ENCODE measurements around the gene PPP1R37. TPM values are rescaled to one million over a fixed set of nuclear protein-coding genes. Genes with fewer than 3 reads are reported as not detected.

PPP1R37 gene
- total RNA-seq, 1 experiment from 2014 or later = 33.6 TPM

- no peak overlapping the region for H2BK5ac ChIP-seq (ENCODE audit: insufficient read length, low read length)
- H2BK12ac ChIP-seq (ENCODE audit: insufficient read length, low read depth, low read length) = no peak overlapping the region
- peaks cover 27% of the 10 kb centered on the region for H3K27me3 Mint-ChIP-seq (ENCODE audit: low read depth)
- no peak overlapping the region for H2BK20ac ChIP-seq (ENCODE audit: low read depth, low read length, poor library complexity, severe bottlenecking)
- H3K9me3 Mint-ChIP-seq = no peaks in the 10 kb centered on the region
- H3K4me2 ChIP-seq (ENCODE audit: insufficient read depth, insufficient read length, low read length) = no peak overlapping the region
- H3K4me3 Mint-ChIP-seq = no peak overlapping the region
- H3K23me2 ChIP-seq (ENCODE audit: insufficient read length, low read depth, low read length, poor library complexity, severe bottlenecking) = no peaks in the 10 kb centered on the region
- H3K79me2 ChIP-seq (ENCODE audit: insufficient read depth, low read length) = no peaks in the 10 kb centered on the region
- H3K36me3 Mint-ChIP-seq (ENCODE audit: insufficient read depth in 1 of 3, low read depth in 3 of 3) = no peaks in the 10 kb centered on the region; a peak in 1 of 7 replicates
- no peak overlapping the region for H2AFZ ChIP-seq (ENCODE audit: low read length)
- H3K4ac ChIP-seq (ENCODE audit: low read depth, low read length) = no peak overlapping the region
- H3K4me1 ChIP-seq (ENCODE audit: insufficient read depth, low read length) = no peaks in the 10 kb centered on the region
- H3K27me3 ChIP-seq (ENCODE audit: insufficient read depth, low read length) = no peaks in the 10 kb centered on the region
- no peak overlapping the region; the same call in 1 of the 2 replicates for H3K14ac ChIP-seq (ENCODE audit: insufficient read depth, low read length)
- no peaks in the 10 kb centered on the region for H3K79me1 ChIP-seq (ENCODE audit: insufficient read depth, low read depth, low read length, poor library complexity, severe bottlenecking)
- WGBS (ENCODE audit: extremely low coverage, insufficient read length, low lambda C conversion rate) = no CpG with 5 or more reads among the region's 15 CpGs
- no peak for TF ChIP-seq CTCF (conservative IDR thresholded peaks at IDR 0.05)
- no peak overlapping the region for H2AK5ac ChIP-seq (ENCODE audit: insufficient read length, low read length)
- no peak overlapping the region for H2BK120ac ChIP-seq (ENCODE audit: low read depth, low read length, poor library complexity, severe bottlenecking)
- H4K91ac ChIP-seq (ENCODE audit: insufficient read length, low read depth, low read length) = no peak overlapping the region
- no peak overlapping the region for H4K8ac ChIP-seq (replicated peaks; ENCODE audit: insufficient read length, low read depth, low read length)
- H3K9ac ChIP-seq (ENCODE audit: extremely low read depth, insufficient read length, low read length) = no peak overlapping the region
- no peak overlapping the region for H3K27ac ChIP-seq (ENCODE audit: insufficient read length, low read depth, low read length)
- H3K9me3 ChIP-seq (ENCODE audit: control insufficient read depth, low read depth, low read length) = no peaks in the 10 kb centered on the region
- no peak overlapping the region for H2BK15ac ChIP-seq (ENCODE audit: low read depth, low read length)
- no peak overlapping the region for H3K56ac ChIP-seq (ENCODE audit: insufficient read length, low read depth, low read length)
- H4K20me1 ChIP-seq (ENCODE audit: control insufficient read depth, insufficient read depth, insufficient read length) = no peaks in the 10 kb centered on the region
- H3T11ph ChIP-seq (ENCODE audit: low read length) = no peak overlapping the region
- DNase-seq = no peak
- no peak overlapping the region for H3K23ac ChIP-seq (ENCODE audit: insufficient read length, low read depth, low read length)
- H3K18ac ChIP-seq (ENCODE audit: insufficient read length, low read depth, low read length) = no peak overlapping the region
- H3K4me1 Mint-ChIP-seq = peaks cover 2 to 29% of the 10 kb centered on the region in 2 experiments
- 0 out of 7 replicates have a peak overlapping the region, but pooled peaks of 1 of the 3 experiments have one; percentile 27 for H3K27ac Mint-ChIP-seq
- H4K5ac ChIP-seq (ENCODE audit: insufficient read length, low read depth, low read length) = no peak overlapping the region
Observed at GRCh38 chr19:45163751-45164460, 70.9 kb downstream of the PPP1R37 start.

Data from H9 (cell line).